SH-SY5Y (cell line): ENCODE results near the gene MICAL3.

Experiments used
- GATA2 ChIP-seq: IDR thresholded peaks from 2 replicates; pipeline ENCODE4 v1.6.1; 2011; ENCODE audit warnings: mild to moderate bottlenecking, low read depth, low read length
- GATA3 ChIP-seq: IDR thresholded peaks from 2 replicates; pipeline ENCODE4 v1.6.1; 2011; ENCODE audit warnings: low read depth, mild to moderate bottlenecking, low read length, moderate library complexity

- TF ChIP-seq GATA2 (no peak), GATA3 (no peak)
Measured at GRCh38 chr22:17787241-17787640, 237.1 kb downstream of the MICAL3 start.
